IMR-90 (cell line): ENCODE results near the gene EXOC4.

Experiments used
- FOS ChIP-seq: fragments of 150-350 bp; IDR thresholded peaks from 2 replicates; pipeline ENCODE4 v1.6.1; 2016; ENCODE audit warnings: low read depth, low read length
- MAFK ChIP-seq: IDR thresholded peaks from 2 replicates; pipeline ENCODE4 v1.6.1; 2012; ENCODE audit warnings: low read depth, low read length, improper control_type of control experiment
- MXI1 ChIP-seq: IDR thresholded peaks from 2 replicates; pipeline ENCODE4 v1.6.1; 2012; ENCODE audit warnings: low read depth, mild to moderate bottlenecking, low read length, moderate library complexity, borderline replicate concordance
- NFE2L2 ChIP-seq: fragments of 150-350 bp; IDR thresholded peaks from 2 replicates; pipeline ENCODE4 v1.6.1; 2016; ENCODE audit warnings: low read depth, mild to moderate bottlenecking, low read length
- POLR2A ChIP-seq: IDR thresholded peaks from 2 replicates; pipeline ENCODE4 v1.6.1; 2012; ENCODE audit warnings: mild to moderate bottlenecking, low read depth, low read length
- RAD21 ChIP-seq: IDR thresholded peaks from 2 replicates; pipeline ENCODE4 v1.6.1; 2012; ENCODE audit warnings: low read length, improper control_type of control experiment
- RCOR1 ChIP-seq: IDR thresholded peaks from 2 replicates; pipeline ENCODE4 v1.6.1; 2012; ENCODE audit warnings: mild to moderate bottlenecking, low read length, improper control_type of control experiment; ENCODE audit not compliant: insufficient replicate concordance
- TF ChIP-seq, protein P1 (sequence below): conservative IDR thresholded peaks from 2 replicates; pipeline ENCODE4 v1.5.1; 2012; ENCODE audit warnings: mild to moderate bottlenecking, low read depth, low read length, improper control_type of control experiment
- TF ChIP-seq, protein P2 (sequence below): fragments of 150-350 bp; IDR thresholded peaks from 2 replicates; pipeline ENCODE4 v1.6.1; 2017; ENCODE audit warnings: mild to moderate bottlenecking, antibody characterized with exemption, low read length, low read depth
- TF ChIP-seq, protein P3 (sequence below): fragments of 150-350 bp; IDR thresholded peaks from 2 replicates; pipeline ENCODE4 v1.6.1; 2016; ENCODE audit warnings: low read depth, mild to moderate bottlenecking, low read length, moderate library complexity, borderline replicate concordance

DNA sequence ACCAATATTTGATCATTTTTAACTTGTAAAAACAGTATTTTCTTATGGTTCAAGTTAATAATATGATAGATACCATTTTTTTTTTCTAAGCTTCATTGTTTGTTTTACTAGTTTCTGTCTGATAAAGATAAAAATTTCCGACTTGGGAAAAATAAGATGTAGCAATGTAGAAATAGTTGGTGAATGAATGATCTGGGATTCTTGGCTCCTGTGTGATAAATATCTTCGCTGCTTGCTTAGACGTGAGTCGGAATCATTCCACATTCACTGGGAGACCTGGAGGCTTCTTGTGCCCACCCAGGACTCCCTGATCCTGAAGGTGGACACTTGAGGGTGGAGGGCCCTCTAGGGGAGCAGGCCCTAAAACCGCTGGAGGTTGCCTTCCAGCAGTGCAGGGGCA is 47.9 kb downstream of the EXOC4 start:
- TF ChIP-seq, protein P1, sequence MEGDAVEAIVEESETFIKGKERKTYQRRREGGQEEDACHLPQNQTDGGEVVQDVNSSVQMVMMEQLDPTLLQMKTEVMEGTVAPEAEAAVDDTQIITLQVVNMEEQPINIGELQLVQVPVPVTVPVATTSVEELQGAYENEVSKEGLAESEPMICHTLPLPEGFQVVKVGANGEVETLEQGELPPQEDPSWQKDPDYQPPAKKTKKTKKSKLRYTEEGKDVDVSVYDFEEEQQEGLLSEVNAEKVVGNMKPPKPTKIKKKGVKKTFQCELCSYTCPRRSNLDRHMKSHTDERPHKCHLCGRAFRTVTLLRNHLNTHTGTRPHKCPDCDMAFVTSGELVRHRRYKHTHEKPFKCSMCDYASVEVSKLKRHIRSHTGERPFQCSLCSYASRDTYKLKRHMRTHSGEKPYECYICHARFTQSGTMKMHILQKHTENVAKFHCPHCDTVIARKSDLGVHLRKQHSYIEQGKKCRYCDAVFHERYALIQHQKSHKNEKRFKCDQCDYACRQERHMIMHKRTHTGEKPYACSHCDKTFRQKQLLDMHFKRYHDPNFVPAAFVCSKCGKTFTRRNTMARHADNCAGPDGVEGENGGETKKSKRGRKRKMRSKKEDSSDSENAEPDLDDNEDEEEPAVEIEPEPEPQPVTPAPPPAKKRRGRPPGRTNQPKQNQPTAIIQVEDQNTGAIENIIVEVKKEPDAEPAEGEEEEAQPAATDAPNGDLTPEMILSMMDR = no peak
- TF ChIP-seq POLR2A (no peak), MXI1 (no peak), RAD21 (no peak), MAFK (no peak), RCOR1 (no peak), FOS (no peak), NFE2L2 (no peak)
- TF ChIP-seq, protein P2, sequence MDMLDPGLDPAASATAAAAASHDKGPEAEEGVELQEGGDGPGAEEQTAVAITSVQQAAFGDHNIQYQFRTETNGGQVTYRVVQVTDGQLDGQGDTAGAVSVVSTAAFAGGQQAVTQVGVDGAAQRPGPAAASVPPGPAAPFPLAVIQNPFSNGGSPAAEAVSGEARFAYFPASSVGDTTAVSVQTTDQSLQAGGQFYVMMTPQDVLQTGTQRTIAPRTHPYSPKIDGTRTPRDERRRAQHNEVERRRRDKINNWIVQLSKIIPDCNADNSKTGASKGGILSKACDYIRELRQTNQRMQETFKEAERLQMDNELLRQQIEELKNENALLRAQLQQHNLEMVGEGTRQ = no peak
- TF ChIP-seq, protein P3, sequence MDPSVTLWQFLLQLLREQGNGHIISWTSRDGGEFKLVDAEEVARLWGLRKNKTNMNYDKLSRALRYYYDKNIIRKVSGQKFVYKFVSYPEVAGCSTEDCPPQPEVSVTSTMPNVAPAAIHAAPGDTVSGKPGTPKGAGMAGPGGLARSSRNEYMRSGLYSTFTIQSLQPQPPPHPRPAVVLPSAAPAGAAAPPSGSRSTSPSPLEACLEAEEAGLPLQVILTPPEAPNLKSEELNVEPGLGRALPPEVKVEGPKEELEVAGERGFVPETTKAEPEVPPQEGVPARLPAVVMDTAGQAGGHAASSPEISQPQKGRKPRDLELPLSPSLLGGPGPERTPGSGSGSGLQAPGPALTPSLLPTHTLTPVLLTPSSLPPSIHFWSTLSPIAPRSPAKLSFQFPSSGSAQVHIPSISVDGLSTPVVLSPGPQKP = no peak
